Thyroid gland (tissue), 4 donors: ENCODE measurements around the gene BCL2. TPM values are rescaled to one million over a fixed set of nuclear protein-coding genes. Genes with fewer than 3 reads are reported as not detected.

Experiments
- DNase-seq, 2 donors: peaks; one replicate each; pipeline ENCODE4 v3.0.0-alpha.2; 2019
- H3K27ac ChIP-seq, 3 donors: fragments of 200-600 bp; sonication (generic); 1 replicate in 2 of 3; 2 replicates in 1 of 3; pipeline ENCODE4 v1.5.1; 2016 to 2019; ENCODE audit warnings: mild to moderate bottlenecking in 1 of 3, moderate library complexity in 1 of 3
- H3K27me3 ChIP-seq: fragments of 200-600 bp; sonication (generic); one replicate; pipeline ENCODE4 v1.5.1; 2019
- H3K36me3 ChIP-seq, 2 donors: fragments of 200-600 bp; sonication (generic); one replicate each; pipeline ENCODE4 v1.5.1; 2016 to 2019
- H3K4me1 ChIP-seq, 2 donors: fragments of 200-600 bp; sonication (generic); one replicate each; pipeline ENCODE4 v1.5.1; 2017 to 2019
- H3K4me3 ChIP-seq, 3 donors: fragments of 200-600 bp; sonication (generic); replicated peaks in 1 of 3; 1 replicate in 2 of 3; 2 replicates in 1 of 3; pipeline ENCODE4 v1.5.1; 2016; ENCODE audit warnings: mild to moderate bottlenecking in 1 of 3
- H3K9me3 ChIP-seq: fragments of 200-600 bp; sonication (generic); one replicate; pipeline ENCODE4 v1.5.1; 2017
- POLR2A ChIP-seq, 2 donors: fragments of 450-650 bp; IDR thresholded peaks; one replicate each; pipeline ENCODE4 v1.6.1; 2017; ENCODE audit warnings: antibody characterized with exemption in 2 of 2, mild to moderate bottlenecking in 2 of 2, moderate library complexity in 1 of 2
- WGBS, 2 donors: methylation state at CpG; one replicate each; pipeline ENCODE4 v1.1.5; 2017; 5-methylcytosine and 5-hydroxymethylcytosine counted together
- intact Hi-C: fragments of 100-400 bp; cut with DNase I; formaldehyde crosslinking; loops from one replicate; pipeline ENCODE4 v1.15.1; 2023
- total RNA-seq, 4 donors: library from RNA; depleted of rRNA; stranded (reverse); fragments of >200 nt; gene quantifications; one replicate each; pipeline ENCODE4 v1.2.3, GENCODE V29; 2016
- TF ChIP-seq, protein P1 (sequence below), 6 experiments: fragments of 200-600 bp in 3 of 6; fragments of 450-650 bp in 3 of 6; sonication (generic) in 3 of 6; IDR thresholded peaks; one replicate each; pipeline ENCODE4 v1.5.1; 2016 to 2019; ENCODE audit warnings: antibody characterized with exemption in 6 of 6, mild to moderate bottlenecking in 2 of 6, inconsistent platforms in 1 of 6, moderate library complexity in 1 of 6

BCL2 gene
- total RNA-seq, 4 donors from 2014 or later, result 108 to 163 (median 115) TPM

DNA sequence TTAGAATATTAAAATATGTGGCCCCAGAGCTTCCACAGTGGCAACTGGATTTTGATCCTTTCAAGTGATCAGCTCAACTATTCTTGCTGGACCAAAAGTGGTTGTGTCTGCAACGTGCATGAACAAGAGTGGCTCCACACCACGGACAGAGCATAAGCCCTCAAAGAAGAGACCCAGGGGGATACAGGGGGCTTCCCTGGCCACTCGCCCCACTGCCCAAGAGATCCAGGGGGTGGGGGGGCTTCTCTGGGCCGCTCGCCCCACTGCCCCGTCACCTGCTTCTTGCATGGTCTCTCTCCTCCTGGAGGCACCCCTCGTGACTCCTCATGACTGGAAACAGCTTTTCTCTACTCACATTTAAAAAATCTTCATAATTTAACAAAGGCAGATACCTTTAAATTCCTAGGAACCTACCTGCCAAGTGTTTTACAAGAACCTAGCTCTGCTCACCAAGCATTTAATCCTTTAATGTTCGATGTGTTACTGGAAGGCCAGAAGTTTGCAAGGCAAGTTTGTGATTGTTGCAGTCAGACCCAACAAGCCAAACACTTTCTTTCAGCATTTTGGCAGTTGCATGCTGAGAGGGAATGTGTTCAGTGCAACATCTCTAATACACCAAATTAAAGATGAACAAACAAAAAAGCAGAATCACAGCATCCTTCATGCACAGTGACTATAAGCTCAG lies 174.3 kb downstream of the BCL2 start:
- Histone ChIP-seq H3K36me3 (no peaks in the 10 kb centered on the region), H3K27me3 (no peaks in the 10 kb centered on the region), H3K27ac (peak overlapping the region in 2 of 3 donors; percentile 29 to 47), H3K4me3 (no peak overlapping the region), H3K4me1 (peaks cover 46 to 74% of the 10 kb centered on the region in 2 donors), H3K9me3 (no peaks in the 10 kb centered on the region)
- 61 to 68% methylated on average over 8 of the region's 8 CpGs for WGBS, 2 donors
- intact Hi-C loops, result loop anchor here (10.0 kb wide), 1 partner anchor 121 kb away; no protein-coding TSS in a partner anchor
- DNase-seq, result no peak
- TF ChIP-seq, protein P1, sequence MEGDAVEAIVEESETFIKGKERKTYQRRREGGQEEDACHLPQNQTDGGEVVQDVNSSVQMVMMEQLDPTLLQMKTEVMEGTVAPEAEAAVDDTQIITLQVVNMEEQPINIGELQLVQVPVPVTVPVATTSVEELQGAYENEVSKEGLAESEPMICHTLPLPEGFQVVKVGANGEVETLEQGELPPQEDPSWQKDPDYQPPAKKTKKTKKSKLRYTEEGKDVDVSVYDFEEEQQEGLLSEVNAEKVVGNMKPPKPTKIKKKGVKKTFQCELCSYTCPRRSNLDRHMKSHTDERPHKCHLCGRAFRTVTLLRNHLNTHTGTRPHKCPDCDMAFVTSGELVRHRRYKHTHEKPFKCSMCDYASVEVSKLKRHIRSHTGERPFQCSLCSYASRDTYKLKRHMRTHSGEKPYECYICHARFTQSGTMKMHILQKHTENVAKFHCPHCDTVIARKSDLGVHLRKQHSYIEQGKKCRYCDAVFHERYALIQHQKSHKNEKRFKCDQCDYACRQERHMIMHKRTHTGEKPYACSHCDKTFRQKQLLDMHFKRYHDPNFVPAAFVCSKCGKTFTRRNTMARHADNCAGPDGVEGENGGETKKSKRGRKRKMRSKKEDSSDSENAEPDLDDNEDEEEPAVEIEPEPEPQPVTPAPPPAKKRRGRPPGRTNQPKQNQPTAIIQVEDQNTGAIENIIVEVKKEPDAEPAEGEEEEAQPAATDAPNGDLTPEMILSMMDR (IDR thresholded peaks at IDR 0.05), result no peak
- TF ChIP-seq POLR2A (IDR thresholded peaks at IDR 0.05), result no peak

DNA sequence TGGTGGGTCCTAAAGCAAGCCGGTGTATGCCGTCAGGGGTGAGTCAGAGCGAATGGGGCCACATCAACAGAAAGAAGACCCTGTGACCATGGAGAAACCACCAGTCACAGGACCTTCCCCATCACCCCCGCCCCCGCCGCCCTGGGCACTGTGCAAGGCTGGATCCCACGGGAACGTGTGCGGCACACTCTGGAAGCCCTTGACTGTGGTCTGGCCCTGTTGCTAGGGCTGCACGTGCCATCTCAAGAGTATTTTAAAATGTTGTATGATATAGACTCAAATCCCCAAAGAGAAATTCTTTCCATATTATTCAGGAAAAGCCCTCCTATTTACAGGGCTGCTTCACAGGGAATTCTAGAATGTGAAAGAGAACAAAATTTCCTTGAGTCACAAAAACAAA lies 174.8 kb downstream of the BCL2 start:
- Histone ChIP-seq H3K27ac (peak overlapping the region in 1 of 3 donors; percentile 47), H3K36me3 (no peaks in the 10 kb centered on the region), H3K27me3 (no peaks in the 10 kb centered on the region), H3K9me3 (no peaks in the 10 kb centered on the region), H3K4me1 (peaks cover 48 to 74% of the 10 kb centered on the region in 2 donors), H3K4me3 (no peak overlapping the region)
- intact Hi-C loops, result loop anchor here (10.0 kb wide), 1 partner anchor 120 kb away; no protein-coding TSS in a partner anchor
- DNase-seq, result no peak
- WGBS, 2 donors, result 84 to 92% methylated on average over 10 of the region's 10 CpGs
- no peak for TF ChIP-seq POLR2A (IDR thresholded peaks at IDR 0.05)
- TF ChIP-seq, protein P1 (IDR thresholded peaks at IDR 0.05), result no peak

DNA sequence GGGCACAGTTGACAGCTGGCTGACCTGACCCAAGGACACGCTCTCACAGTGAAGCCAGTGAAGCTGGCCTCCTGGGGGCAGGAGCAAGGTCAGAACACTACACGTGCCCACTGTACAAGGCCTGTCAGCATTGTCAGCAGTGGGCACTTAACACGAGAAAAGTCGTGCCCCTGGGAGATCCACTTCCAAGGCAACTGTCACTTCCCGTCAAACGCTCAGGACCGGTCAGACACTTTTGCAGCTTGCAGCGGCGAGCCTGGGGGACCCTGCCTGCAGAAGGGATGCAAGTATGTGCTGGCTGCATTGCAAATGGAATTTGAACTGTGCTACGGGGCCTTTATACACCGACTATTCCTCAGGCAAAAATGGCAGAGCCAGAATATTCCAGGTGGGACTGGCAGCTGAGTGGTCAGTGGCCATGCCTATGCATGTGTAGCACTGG lies 176.2 kb downstream of the BCL2 start:
- Histone ChIP-seq H3K4me3 (no peak overlapping the region), H3K36me3 (no peaks in the 10 kb centered on the region), H3K9me3 (no peaks in the 10 kb centered on the region), H3K27me3 (no peaks in the 10 kb centered on the region), H3K27ac (no peak overlapping the region), H3K4me1 (peaks cover 52 to 78% of the 10 kb centered on the region in 2 donors)
- WGBS, 2 donors, result 74 to 85% methylated on average over 11 of the region's 11 CpGs
- intact Hi-C loops, result loop anchor here (10.0 kb wide), 1 partner anchor 119 kb away; no protein-coding TSS in a partner anchor
- no peak for TF ChIP-seq POLR2A (IDR thresholded peaks at IDR 0.05)
- TF ChIP-seq, protein P1 (IDR thresholded peaks at IDR 0.05), result no peak
- DNase-seq, result no peak

DNA sequence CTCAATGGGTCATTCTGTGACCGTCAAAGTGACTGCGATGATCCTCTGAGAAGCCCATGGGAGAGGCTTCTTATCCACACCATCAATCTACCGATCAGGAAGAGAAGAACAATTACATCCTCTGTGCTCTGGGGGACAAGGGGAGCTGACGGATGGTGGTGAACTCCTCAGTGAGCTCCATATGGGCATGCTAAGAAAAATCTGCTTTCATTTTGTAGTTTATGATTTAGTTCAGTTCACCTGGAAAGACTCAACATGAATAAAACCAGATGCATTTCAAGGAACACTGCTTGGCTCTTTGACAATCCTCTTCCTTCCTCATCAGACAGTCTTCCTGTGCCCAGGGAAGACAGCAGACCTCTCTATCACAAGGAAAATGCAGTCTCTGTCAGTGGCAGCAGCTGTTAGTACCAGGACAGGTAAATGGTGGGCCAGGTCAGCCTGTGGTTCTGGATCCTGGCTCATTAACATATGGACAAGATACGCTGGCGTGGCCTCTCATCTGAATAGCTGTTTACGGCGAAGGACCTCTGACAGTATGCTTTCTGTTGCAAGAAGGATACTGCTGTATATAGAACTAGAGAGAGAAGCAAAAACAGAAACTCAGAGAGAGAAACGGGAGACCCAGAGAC lies 176.9 kb downstream of the BCL2 start:
- H3K4me1 ChIP-seq, result peaks cover 48 to 78% of the 10 kb centered on the region in 2 donors
- H3K27ac ChIP-seq, result no peak overlapping the region
- H3K36me3 ChIP-seq, result no peaks in the 10 kb centered on the region
- TF ChIP-seq, protein P1 (IDR thresholded peaks at IDR 0.05), result no peak
- no peak for TF ChIP-seq POLR2A (IDR thresholded peaks at IDR 0.05)
- intact Hi-C loops, result loop anchor here (10.0 kb wide), 1 partner anchor 118 kb away; no protein-coding TSS in a partner anchor
- no peak for DNase-seq
- no peaks in the 10 kb centered on the region for H3K9me3 ChIP-seq
- H3K4me3 ChIP-seq, result no peak overlapping the region
- WGBS, 2 donors, result 78 to 85% methylated on average over 9 of the region's 9 CpGs
- H3K27me3 ChIP-seq, result no peaks in the 10 kb centered on the region

DNA sequence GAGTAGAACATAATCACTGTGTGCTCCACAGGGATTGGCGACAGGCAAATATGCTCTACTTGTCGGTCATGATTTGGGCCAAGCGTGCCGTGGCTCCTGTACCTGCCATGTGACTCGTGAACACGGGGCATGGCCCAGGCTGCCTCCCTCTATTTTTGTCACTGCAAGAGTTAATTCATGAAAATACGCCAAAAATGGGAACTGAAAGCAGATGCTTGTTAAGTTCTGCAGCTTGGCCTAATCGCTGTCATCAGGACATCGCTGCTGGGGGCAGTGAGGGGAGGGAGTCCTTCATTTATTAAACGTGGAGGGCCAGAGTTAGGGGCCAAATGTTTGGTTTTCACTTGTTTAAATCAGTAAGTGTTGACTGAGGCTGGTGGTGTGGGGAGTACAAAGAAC lies 177.8 kb downstream of the BCL2 start:
- intact Hi-C loops, result loop anchor here (10.0 kb wide), 1 partner anchor 117 kb away; no protein-coding TSS in a partner anchor
- TF ChIP-seq, protein P1 (IDR thresholded peaks at IDR 0.05), result no peak
- TF ChIP-seq POLR2A (IDR thresholded peaks at IDR 0.05), result no peak
- no peak for DNase-seq
- no peak overlapping the region for H3K27ac ChIP-seq
- H3K4me1 ChIP-seq, result peaks cover 45 to 78% of the 10 kb centered on the region in 2 donors
- H3K27me3 ChIP-seq, result no peaks in the 10 kb centered on the region
- H3K36me3 ChIP-seq, result no peaks in the 10 kb centered on the region
- no peak overlapping the region for H3K4me3 ChIP-seq
- H3K9me3 ChIP-seq, result no peaks in the 10 kb centered on the region
- WGBS, 2 donors, result 76 to 87% methylated on average over 10 of the region's 10 CpGs
